Fibroblast of pulmonary artery (primary cell): ENCODE data around the gene USP21.

Source experiments
- DNase-seq: peaks from one replicate; pipeline ENCODE4 v3.0.0-alpha.2; 2010; ENCODE audit warnings: low read depth
- H3K4me3 ChIP-seq: replicated peaks from 2 replicates; pipeline ENCODE4 v1.5.1; 2011; ENCODE audit warnings: low read depth, mild to moderate bottlenecking, control low read depth, low read length, moderate library complexity
- CTCF ChIP-seq: IDR thresholded peaks from 2 replicates; pipeline ENCODE4 v1.5.1; 2011; ENCODE audit warnings: mild to moderate bottlenecking, control low read depth, low read length, inconsistent platforms; ENCODE audit errors: missing control alignments

The USP21 gene

GRCh38 chr1:161168906-161169305 is 9.6 kb downstream of the USP21 start:
- no peak for TF ChIP-seq CTCF

GRCh38 chr1:161171191-161171590 is 11.9 kb downstream of the USP21 start:
- peak; percentile 30 for TF ChIP-seq CTCF
- DNase-seq, result no peak
- H3K4me3 ChIP-seq, result no peak overlapping the region

More at GRCh38 chr1:161168906-161169305, 9.6 kb downstream of the USP21 start:
- no peak for DNase-seq
- H3K4me3 ChIP-seq, result no peak overlapping the region

- DNase-seq, result no peak
- no peak for TF ChIP-seq CTCF
- H3K4me3 ChIP-seq, result no peak overlapping the region
Observed at GRCh38 chr1:161171696-161172095, 12.4 kb downstream of the USP21 start.

GRCh38 chr1:161172349-161172748 is 13.0 kb downstream of the USP21 start:
- TF ChIP-seq CTCF, result no peak
- no peak for DNase-seq
- H3K4me3 ChIP-seq, result no peak overlapping the region

GRCh38 chr1:161172776-161173376 is 13.6 kb downstream of the USP21 start:
- H3K4me3 ChIP-seq, result no peak overlapping the region
- no peak for TF ChIP-seq CTCF
- DNase-seq, result peak; percentile 86

GRCh38 chr1:161173711-161174110 is 14.4 kb downstream of the USP21 start:
- TF ChIP-seq CTCF, result no peak
- no peak for DNase-seq
- H3K4me3 ChIP-seq, result no peak overlapping the region

- H3K4me3 ChIP-seq, result no peak overlapping the region
- no peak for DNase-seq
Observed at GRCh38 chr1:161174911-161175310, 15.6 kb downstream of the USP21 start.

More at GRCh38 chr1:161174911-161175310, 15.6 kb downstream of the USP21 start:
- no peak for TF ChIP-seq CTCF
